Measurements from ENCODE around the gene ABLIM2. TPM values are rescaled to one million over a fixed set of nuclear protein-coding genes. Genes with fewer than 3 reads are reported as not detected.
"Not testable (repeated sequence)": the region's sequence is repeated elsewhere in the genome, so short reads cannot be mapped to it uniquely, and the experiment has no call there.

ABLIM2 gene
- total RNA-seq, 2 experiments from 2014 or later, result 0.30 to 0.79 TPM

GRCh38 chr4:7929118-7929951, 229.3 kb downstream of the ABLIM2 start:
- Mint-ChIP-seq H3K27me3 (no peaks in the 10 kb centered on the region), H3K9me3 (no peaks in the 10 kb centered on the region), H3K4me1 (peaks cover 2% of the 10 kb centered on the region), H3K4me3 (no peak overlapping the region), H3K36me3 (ENCODE audit: low read depth) (peaks cover 2% of the 10 kb centered on the region), H3K27ac (peak overlapping the region; percentile 19)
- ChIA-PET CTCF (interaction anchor here (1.0 to 1.1 kb wide), 2 partner anchors 9 to 11 kb away, joined by 3 read pairs; partner anchors contain the start of gene AFAP1), POLR2A (no interaction called here)
- no peak for DNase-seq

- Mint-ChIP-seq H3K4me1 (no peaks in the 10 kb centered on the region), H3K27me3 (no peaks in the 10 kb centered on the region), H3K36me3 (ENCODE audit: low read depth) (peaks cover 2% of the 10 kb centered on the region), H3K27ac (no peak overlapping the region), H3K4me3 (no peak overlapping the region), H3K9me3 (no peaks in the 10 kb centered on the region)
- DNase-seq, result no peak
- ChIA-PET CTCF (interaction anchor here (1.1 to 2.3 kb wide), 2 partner anchors 9 to 10 kb away, joined by 3 to 20 read pairs; partner anchors contain the start of gene AFAP1), POLR2A (no interaction called here)
Measured at GRCh38 chr4:7928711-7929110, 229.9 kb downstream of the ABLIM2 start.

DNA sequence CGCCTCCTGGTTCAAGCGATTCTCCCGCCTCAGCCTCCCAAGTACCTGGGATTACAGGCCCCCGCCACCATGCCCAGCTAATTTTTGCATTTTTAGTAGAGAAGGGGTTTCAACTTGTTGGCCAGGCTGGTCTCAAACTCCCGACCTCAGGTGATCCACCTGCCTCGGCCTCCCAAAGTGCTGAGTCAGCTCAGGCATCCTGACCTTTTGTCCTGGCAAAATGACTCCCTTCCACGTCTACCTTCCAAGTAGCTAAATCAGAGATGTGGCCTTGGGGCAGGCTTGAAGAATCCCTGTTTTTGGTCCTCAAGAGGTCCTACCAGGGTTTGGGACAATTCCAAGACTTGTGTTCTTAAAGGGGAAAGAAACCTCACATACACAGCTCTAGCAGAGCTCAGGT, 231.8 kb downstream of the ABLIM2 start:
- Mint-ChIP-seq H3K4me3 (no peak overlapping the region), H3K27ac (no peak overlapping the region), H3K36me3 (ENCODE audit: low read depth) (peaks cover 2% of the 10 kb centered on the region), H3K27me3 (no peaks in the 10 kb centered on the region), H3K4me1 (no peaks in the 10 kb centered on the region), H3K9me3 (no peaks in the 10 kb centered on the region)
- ChIA-PET POLR2A (no interaction called here), CTCF (interaction anchor here (1.9 to 2.3 kb wide), 2 partner anchors 11 to 18 kb away, joined by 5 to 20 read pairs; partner anchors contain the start of gene AFAP1)
- no peak for DNase-seq

GRCh38 chr4:7924570-7924969, 234.0 kb downstream of the ABLIM2 start:
- peaks cover 2% of the 10 kb centered on the region for H3K36me3 Mint-ChIP-seq (ENCODE audit: low read depth)
- DNase-seq, result no peak
- no peak overlapping the region for H3K27ac Mint-ChIP-seq
- H3K4me1 Mint-ChIP-seq, result no peaks in the 10 kb centered on the region
- H3K9me3 Mint-ChIP-seq, result no peaks in the 10 kb centered on the region
- H3K4me3 Mint-ChIP-seq, result no peak overlapping the region
- POLR2A ChIA-PET, result no interaction called here
- CTCF ChIA-PET, result interaction anchor here (2.3 kb wide), 1 partner anchor 13 kb away, joined by 7 read pairs; no protein-coding TSS in a partner anchor
- no peaks in the 10 kb centered on the region for H3K27me3 Mint-ChIP-seq

DNA sequence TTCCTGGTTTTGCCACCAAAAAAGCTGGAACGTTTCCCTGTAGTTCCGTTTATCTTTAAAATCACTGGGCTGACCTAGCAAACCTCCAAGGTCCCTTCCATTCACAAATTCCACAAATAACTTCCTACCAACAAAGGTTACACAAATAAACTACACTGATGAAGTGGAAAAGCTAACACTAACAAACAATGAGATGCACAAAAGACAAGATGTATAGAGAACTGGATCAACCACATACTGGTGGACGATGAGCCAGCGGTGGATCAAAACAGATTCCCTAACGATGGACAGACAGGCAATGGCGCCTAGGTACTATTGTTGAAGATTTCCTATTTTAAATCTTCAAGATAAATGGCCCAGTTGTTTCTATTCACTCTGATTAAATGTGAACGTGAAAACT, 234.4 kb downstream of the ABLIM2 start:
- H3K27me3 Mint-ChIP-seq, result no peaks in the 10 kb centered on the region
- no peaks in the 10 kb centered on the region for H3K9me3 Mint-ChIP-seq
- peaks cover 2% of the 10 kb centered on the region for H3K36me3 Mint-ChIP-seq (ENCODE audit: low read depth)
- ChIA-PET POLR2A (no interaction called here), CTCF (interaction anchor here (2.3 kb wide), 1 partner anchor 14 kb away, joined by 7 read pairs; no protein-coding TSS in a partner anchor)
- DNase-seq, result no peak
- H3K4me3 Mint-ChIP-seq, result no peak overlapping the region
- no peak overlapping the region for H3K27ac Mint-ChIP-seq
- no peaks in the 10 kb centered on the region for H3K4me1 Mint-ChIP-seq

DNA sequence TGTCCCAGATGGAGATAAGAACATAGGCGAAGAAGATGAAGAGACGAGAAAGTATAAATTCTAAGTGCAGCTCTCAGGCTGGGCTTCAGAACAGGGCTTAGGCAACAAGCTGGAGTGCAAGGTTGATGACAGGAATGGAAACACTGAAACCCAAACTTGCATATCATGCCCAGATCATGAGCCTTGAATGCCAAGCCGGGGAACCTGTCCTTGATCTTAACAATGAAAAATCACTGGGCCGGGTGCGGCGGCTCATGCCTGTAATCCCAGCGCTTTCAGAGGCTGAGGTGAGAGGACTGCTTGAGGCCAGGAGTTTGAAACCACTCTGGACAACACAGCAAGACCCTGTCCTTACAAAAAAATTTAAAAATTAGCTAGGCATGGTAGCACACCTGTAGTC, 236.1 kb downstream of the ABLIM2 start:
- CTCF ChIA-PET, result interaction anchor here (0.5 to 1.6 kb wide), 3 partner anchors 12 to 51 kb away, joined by 3 to 6 read pairs (median 4); no protein-coding TSS in a partner anchor
- POLR2A ChIA-PET, result no interaction called here
- no peaks in the 10 kb centered on the region for H3K9me3 Mint-ChIP-seq
- H3K36me3 Mint-ChIP-seq (ENCODE audit: low read depth), result peaks cover 2% of the 10 kb centered on the region
- no peaks in the 10 kb centered on the region for H3K4me1 Mint-ChIP-seq
- H3K27ac Mint-ChIP-seq, result no peak overlapping the region
- no peak for DNase-seq
- no peaks in the 10 kb centered on the region for H3K27me3 Mint-ChIP-seq
- H3K4me3 Mint-ChIP-seq, result no peak overlapping the region

GRCh38 chr4:7918981-7919380, 239.6 kb downstream of the ABLIM2 start:
- no peak for DNase-seq
- Mint-ChIP-seq H3K4me1 (peaks cover 10% of the 10 kb centered on the region), H3K9me3 (no peaks in the 10 kb centered on the region), H3K36me3 (ENCODE audit: low read depth) (no peaks in the 10 kb centered on the region), H3K27ac (no peak overlapping the region), H3K27me3 (no peaks in the 10 kb centered on the region), H3K4me3 (no peak overlapping the region)
- ChIA-PET CTCF (interaction anchor here (0.6 kb wide), 1 partner anchor 551 kb away, joined by 4 read pairs; no protein-coding TSS in a partner anchor), POLR2A (no interaction called here)

GRCh38 chr4:7918187-7918586, 240.4 kb downstream of the ABLIM2 start:
- H3K27me3 Mint-ChIP-seq; H3K4me3 Mint-ChIP-seq; H3K36me3 Mint-ChIP-seq (ENCODE audit: low read depth); H3K27ac Mint-ChIP-seq; H3K9me3 Mint-ChIP-seq; POLR2A ChIA-PET; DNase-seq: not testable (repeated sequence)
- CTCF ChIA-PET, result interaction anchor here (0.6 kb wide), 1 partner anchor 20 kb away, joined by 3 read pairs; no protein-coding TSS in a partner anchor
- peaks cover 10% of the 10 kb centered on the region for H3K4me1 Mint-ChIP-seq

GRCh38 chr4:7917669-7918068, 240.9 kb downstream of the ABLIM2 start:
- DNase-seq, result no peak
- POLR2A ChIA-PET, result no interaction called here
- Mint-ChIP-seq H3K36me3 (ENCODE audit: low read depth) (no peaks in the 10 kb centered on the region), H3K4me3 (no peak overlapping the region), H3K9me3 (no peaks in the 10 kb centered on the region), H3K27ac (no peak overlapping the region), H3K4me1 (peaks cover 10% of the 10 kb centered on the region), H3K27me3 (no peaks in the 10 kb centered on the region)
- CTCF ChIA-PET, result interaction anchor here (0.6 to 1.1 kb wide), 3 partner anchors 21 to 43 kb away, joined by 3 read pairs; no protein-coding TSS in a partner anchor

DNA sequence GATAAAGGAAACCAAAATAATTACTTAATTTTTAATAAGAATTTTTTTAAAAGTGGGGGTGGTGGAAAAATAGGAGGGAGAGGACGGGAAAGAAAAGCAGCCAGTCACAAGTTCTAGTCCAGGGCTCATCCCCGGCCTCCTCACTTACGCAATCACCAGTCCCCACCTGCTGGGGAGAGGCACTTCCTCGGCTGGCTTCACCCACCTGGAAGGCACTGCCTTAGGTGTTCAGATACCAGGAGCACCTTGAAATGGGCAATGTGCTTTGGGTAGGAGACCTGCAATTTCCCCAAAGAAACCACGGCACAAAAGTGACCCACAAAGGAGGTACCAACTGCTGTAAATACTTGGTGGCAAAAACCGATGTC, 242.8 kb downstream of the ABLIM2 start:
- no peaks in the 10 kb centered on the region for H3K36me3 Mint-ChIP-seq (ENCODE audit: low read depth)
- H3K9me3 Mint-ChIP-seq, result no peaks in the 10 kb centered on the region
- no peak overlapping the region for H3K4me3 Mint-ChIP-seq
- H3K27ac Mint-ChIP-seq, result no peak overlapping the region
- H3K27me3 Mint-ChIP-seq, result no peaks in the 10 kb centered on the region
- no peak for DNase-seq
- ChIA-PET POLR2A (no interaction called here), CTCF (interaction anchor here (2.4 kb wide), 1 partner anchor 16 kb away, joined by 10 read pairs; no protein-coding TSS in a partner anchor)
- H3K4me1 Mint-ChIP-seq, result peaks cover 10% of the 10 kb centered on the region

Small RNA genes within 50 kb of the gene (microRNA-seq; reads per million reads assigned to microRNA genes)
- gene MIR95 (ENCODE audit: borderline microRNAs expressed, borderline replicate concordance), result 35.6 reads per million, percentile 59 among the genes with 10 or more reads in this experiment

Other genes with a start within 250 kb of the ABLIM2 start
- 1 to 10 TPM; 7.1 to 7.9 TPM for gene AFAP1, start 219.0 kb downstream of the ABLIM2 start, total RNA-seq
- 10 to 100 TPM in 1 of 2 experiments, 1 to 10 TPM in 1; 8.2 to 10.8 TPM for gene SH3TC1, start 40.5 kb upstream of the ABLIM2 start, total RNA-seq
- gene HTRA3, start 110.9 kb upstream of the ABLIM2 start, total RNA-seq, result not detected

Measured in activated CD4-positive, alpha-beta T cell treated with anti-CD3 and anti-CD28 coated beads, Interleukin-2, amount 10 ng/mL, durations not matched to agents 7 days and 5 days (primary cell).